ENCODE measurements around the gene VGLL4.

The VGLL4 gene

GRCh38 chr3:11565492-11565891 lies 78.2 kb downstream of the VGLL4 start:
- no peak for DNase-seq (ENCODE audit: low read depth in 2 of 2)

GRCh38 chr3:11565072-11565471 lies 78.6 kb downstream of the VGLL4 start:
- DNase-seq (ENCODE audit: low read depth in 2 of 2), result no peak

- DNase-seq (ENCODE audit: low read depth in 2 of 2), result no peak
Observed at GRCh38 chr3:11564577-11565001, 79.1 kb downstream of the VGLL4 start.

- no peak for DNase-seq (ENCODE audit: low read depth in 2 of 2)
Observed at GRCh38 chr3:11563865-11564185, 79.9 kb downstream of the VGLL4 start.

GRCh38 chr3:11563159-11563864 lies 80.4 kb downstream of the VGLL4 start:
- DNase-seq (ENCODE audit: low read depth in 2 of 2), result no peak

GRCh38 chr3:11562277-11562881 lies 81.3 kb downstream of the VGLL4 start:
- DNase-seq (ENCODE audit: low read depth in 2 of 2), result no peak

GRCh38 chr3:11560746-11561145 lies 83.0 kb downstream of the VGLL4 start:
- no peak for DNase-seq (ENCODE audit: low read depth in 2 of 2)

- no peak for DNase-seq (ENCODE audit: low read depth in 2 of 2)
Observed at GRCh38 chr3:11559816-11560633, 83.7 kb downstream of the VGLL4 start.

- DNase-seq (ENCODE audit: low read depth in 2 of 2), result no peak
Observed at GRCh38 chr3:11558918-11559815, 84.5 kb downstream of the VGLL4 start.

- DNase-seq (ENCODE audit: low read depth in 2 of 2), result no peak
Observed at GRCh38 chr3:11558411-11558903, 85.3 kb downstream of the VGLL4 start.

- no peak for DNase-seq (ENCODE audit: low read depth in 2 of 2)
Observed at GRCh38 chr3:11558002-11558401, 85.7 kb downstream of the VGLL4 start.

- DNase-seq (ENCODE audit: low read depth in 2 of 2), result no peak
Observed at GRCh38 chr3:11556851-11557644, 86.7 kb downstream of the VGLL4 start.

GRCh38 chr3:11555881-11556633 lies 87.7 kb downstream of the VGLL4 start:
- DNase-seq (ENCODE audit: low read depth in 2 of 2), result no peak

GRCh38 chr3:11555211-11555782 lies 88.4 kb downstream of the VGLL4 start:
- no peak for DNase-seq (ENCODE audit: low read depth in 2 of 2)

GRCh38 chr3:11554666-11555065 lies 89.0 kb downstream of the VGLL4 start:
- no peak for DNase-seq (ENCODE audit: low read depth in 2 of 2)

- DNase-seq (ENCODE audit: low read depth in 2 of 2), result no peak
Observed at GRCh38 chr3:11554236-11554610, 89.5 kb downstream of the VGLL4 start.

GRCh38 chr3:11553436-11554235 lies 90.1 kb downstream of the VGLL4 start:
- no peak for DNase-seq (ENCODE audit: low read depth in 2 of 2)

GRCh38 chr3:11552289-11553264 lies 91.1 kb downstream of the VGLL4 start:
- DNase-seq (ENCODE audit: low read depth in 2 of 2), result no peak
